NCI-H2081 (cell line): ENCODE data around the gene ARHGEF28.
A peak's percentile ranks its signal among the peaks of the same experiment; 100 is the strongest.

ENCODE experiments used
- DNase-seq, 2 experiments: peaks; one replicate each; lab custom pipeline; 2025; lab: John Stamatoyannopoulos, UW

ARHGEF28 gene

GRCh38 chr5:73776405-73776804 lies 150.4 kb downstream of the ARHGEF28 start:
- DNase-seq, result no peak

- DNase-seq, result no peak
Observed at GRCh38 chr5:73777192-73777591, 151.2 kb downstream of the ARHGEF28 start.

GRCh38 chr5:73780302-73781080 lies 154.5 kb downstream of the ARHGEF28 start:
- no peak for DNase-seq

GRCh38 chr5:73781107-73781768 lies 155.2 kb downstream of the ARHGEF28 start:
- DNase-seq, result no peak

- peak in 1 of 2 experiments; percentile 6 for DNase-seq
Observed at GRCh38 chr5:73783828-73784227, 157.8 kb downstream of the ARHGEF28 start.

- peak in 1 of 2 experiments; percentile 20 for DNase-seq
Observed at GRCh38 chr5:73786043-73786831, 160.2 kb downstream of the ARHGEF28 start.

- DNase-seq, result no peak
Observed at GRCh38 chr5:73789851-73790281, 163.9 kb downstream of the ARHGEF28 start.

GRCh38 chr5:73791389-73791788 lies 165.4 kb downstream of the ARHGEF28 start:
- DNase-seq, result no peak

- peak; percentile 62 to 64 for DNase-seq
Observed at GRCh38 chr5:73792687-73793320, 166.8 kb downstream of the ARHGEF28 start.

- no peak for DNase-seq
Observed at GRCh38 chr5:73793911-73794310, 167.9 kb downstream of the ARHGEF28 start.

GRCh38 chr5:73796164-73797131 lies 170.5 kb downstream of the ARHGEF28 start:
- DNase-seq, result peak; percentile 16 to 29

GRCh38 chr5:73797132-73797510 lies 171.1 kb downstream of the ARHGEF28 start:
- no peak for DNase-seq

GRCh38 chr5:73799401-73799972 lies 173.5 kb downstream of the ARHGEF28 start:
- DNase-seq, result no peak

- DNase-seq, result no peak
Observed at GRCh38 chr5:73801686-73802085, 175.7 kb downstream of the ARHGEF28 start.

- no peak for DNase-seq
Observed at GRCh38 chr5:73805449-73805848, 179.5 kb downstream of the ARHGEF28 start.

- no peak for DNase-seq
Observed at GRCh38 chr5:73808911-73809310, 182.9 kb downstream of the ARHGEF28 start.

- no peak for DNase-seq
Observed at GRCh38 chr5:73810429-73810828, 184.4 kb downstream of the ARHGEF28 start.

- no peak for DNase-seq
Observed at GRCh38 chr5:73812457-73812856, 186.5 kb downstream of the ARHGEF28 start.

- DNase-seq, result no peak
Observed at GRCh38 chr5:73812962-73813588, 187.1 kb downstream of the ARHGEF28 start.

- DNase-seq, result no peak
Observed at GRCh38 chr5:73814233-73814846, 188.3 kb downstream of the ARHGEF28 start.
